Psoas muscle (tissue), 8 donors: ENCODE data around the gene HS2ST1. TPM values are rescaled to one million over a fixed set of nuclear protein-coding genes. Genes with fewer than 3 reads are reported as not detected.

Experiments
- ATAC-seq, 4 donors: fragments of 200-7000 bp; cut with Tn5 transposase; one replicate each; pipeline ENCODE4 v1.9.1; 2020; ENCODE audit warnings: moderate library complexity in 3 of 4, mild to moderate bottlenecking in 2 of 4
- DNase-seq, 2 donors: peaks; one replicate each; pipeline ENCODE4 v3.0.0-alpha.2; 2020
- H3K27ac ChIP-seq: fragments of 200-600 bp; one replicate; pipeline ENCODE4 v1.8.0; 2022
- H3K27me3 ChIP-seq, 3 donors: fragments of 200-600 bp in 1 of 3; one replicate each; pipeline versions ENCODE4 v1.6.1 to v1.8.0; 2013 to 2022; ENCODE audit warnings: low read length in 2 of 3, mild to moderate bottlenecking in 2 of 3, moderate library complexity in 1 of 3; ENCODE audit not compliant: insufficient read depth in 3 of 3
- H3K36me3 ChIP-seq, 2 donors: fragments of 200-600 bp in 1 of 2; one replicate each; pipeline versions ENCODE4 v1.6.1 to v1.8.0; 2013 to 2022; ENCODE audit warnings: low read depth in 1 of 2, mild to moderate bottlenecking in 1 of 2, moderate library complexity in 1 of 2; ENCODE audit not compliant: insufficient read depth in 1 of 2
- H3K4me1 ChIP-seq: fragments of 200-600 bp; one replicate; pipeline ENCODE4 v1.8.0; 2022
- H3K4me3 ChIP-seq: fragments of 200-600 bp; one replicate; pipeline ENCODE4 v1.8.0; 2022; ENCODE audit warnings: mild to moderate bottlenecking
- H3K9me3 ChIP-seq: fragments of 200-600 bp; one replicate; pipeline ENCODE4 v1.8.0; 2022
- WGBS, 3 donors: extraction: QIAGEN DNeasy Blood & Tissue Kit; methylation state at CpG; one replicate each; pipeline versions ENCODE4 v1.1.6 to v1.1.7; 2013; 5-methylcytosine and 5-hydroxymethylcytosine counted together
- intact Hi-C, 2 donors: fragments of 100-400 bp; cut with DNase I; formaldehyde crosslinking; loops; one replicate each; pipeline versions ENCODE4 v1.11.0 to v1.14.2; 2022
- polyA plus RNA-seq, 3 donors: library from polyadenylated mRNA; stranded (reverse); fragments of 200-250 nt; gene quantifications; one replicate each; pipeline ENCODE4 v1.2.3, GENCODE V29; 2013
- total RNA-seq, 4 donors: library from RNA; stranded (reverse); fragmentation: NEBNext Ultra II Directional in 2 of 4; extraction: Animal tissue kit (Norgen Biotek cat#: 25700) in 2 of 4; gene quantifications; one replicate each; pipeline versions ENCODE4 v1.2.1 to v1.2.4, GENCODE V29; 2021 to 2023
- TF ChIP-seq, protein P1 (sequence below): fragments of 200-600 bp; IDR thresholded peaks from one replicate; pipeline ENCODE4 v1.8.0; 2022; ENCODE audit warnings: antibody characterized with exemption
- donor health status: healthy with polysubstance abuse.
- donor health status: DM: no; HTN: no; CAD: no; lungs with moderate emphysema.
- donor health status: Bipolar disorder and iron deficiency.
- donor health status: healthy.
- donor health status: DM: yes; HTN: yes; CAD: no.
- donor health status: DM: no; HTN: no; CAD: no.
- donor health status: DM: no; HTN: no; CAD: no.
- donor health status: DM: yes; HTN: yes; CAD: no.

Gene HS2ST1
- total and polyA plus RNA-seq, 7 donors: 3.3 to 12.0 (median 8.1) TPM

DNA sequence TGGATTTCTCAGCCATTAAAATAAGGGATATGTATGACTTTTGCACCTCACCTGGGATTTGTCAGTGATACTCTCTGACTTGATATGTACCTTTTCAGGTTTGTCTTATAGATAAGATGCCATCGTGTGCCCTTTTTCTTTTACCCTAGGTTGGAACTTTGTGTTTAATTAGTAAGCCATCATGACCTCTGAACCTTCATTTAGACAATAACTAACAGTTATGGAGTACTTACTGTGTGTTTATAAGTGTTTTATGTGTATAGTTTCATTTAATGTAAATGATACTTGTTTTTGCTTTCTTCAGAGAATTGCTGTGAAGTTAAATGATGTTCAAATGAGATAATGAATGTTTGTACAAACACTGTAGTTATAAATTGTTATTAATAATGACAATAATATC, 14.4 kb downstream of the HS2ST1 start:
- 83 to 97% (median 87%) methylated on average over 1 of the region's 1 CpG for WGBS, 3 donors
- Histone ChIP-seq H3K27me3 (no peaks in the 10 kb centered on the region), H3K27ac (no peak overlapping the region), H3K4me1 (peaks cover 10% of the 10 kb centered on the region), H3K4me3 (no peak overlapping the region), H3K36me3 (no peaks in the 10 kb centered on the region), H3K9me3 (no peaks in the 10 kb centered on the region)
- ATAC-seq (no peak), DNase-seq (no peak)
- intact Hi-C loops: no loop called here
- TF ChIP-seq, protein P1, sequence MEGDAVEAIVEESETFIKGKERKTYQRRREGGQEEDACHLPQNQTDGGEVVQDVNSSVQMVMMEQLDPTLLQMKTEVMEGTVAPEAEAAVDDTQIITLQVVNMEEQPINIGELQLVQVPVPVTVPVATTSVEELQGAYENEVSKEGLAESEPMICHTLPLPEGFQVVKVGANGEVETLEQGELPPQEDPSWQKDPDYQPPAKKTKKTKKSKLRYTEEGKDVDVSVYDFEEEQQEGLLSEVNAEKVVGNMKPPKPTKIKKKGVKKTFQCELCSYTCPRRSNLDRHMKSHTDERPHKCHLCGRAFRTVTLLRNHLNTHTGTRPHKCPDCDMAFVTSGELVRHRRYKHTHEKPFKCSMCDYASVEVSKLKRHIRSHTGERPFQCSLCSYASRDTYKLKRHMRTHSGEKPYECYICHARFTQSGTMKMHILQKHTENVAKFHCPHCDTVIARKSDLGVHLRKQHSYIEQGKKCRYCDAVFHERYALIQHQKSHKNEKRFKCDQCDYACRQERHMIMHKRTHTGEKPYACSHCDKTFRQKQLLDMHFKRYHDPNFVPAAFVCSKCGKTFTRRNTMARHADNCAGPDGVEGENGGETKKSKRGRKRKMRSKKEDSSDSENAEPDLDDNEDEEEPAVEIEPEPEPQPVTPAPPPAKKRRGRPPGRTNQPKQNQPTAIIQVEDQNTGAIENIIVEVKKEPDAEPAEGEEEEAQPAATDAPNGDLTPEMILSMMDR: no peak

DNA sequence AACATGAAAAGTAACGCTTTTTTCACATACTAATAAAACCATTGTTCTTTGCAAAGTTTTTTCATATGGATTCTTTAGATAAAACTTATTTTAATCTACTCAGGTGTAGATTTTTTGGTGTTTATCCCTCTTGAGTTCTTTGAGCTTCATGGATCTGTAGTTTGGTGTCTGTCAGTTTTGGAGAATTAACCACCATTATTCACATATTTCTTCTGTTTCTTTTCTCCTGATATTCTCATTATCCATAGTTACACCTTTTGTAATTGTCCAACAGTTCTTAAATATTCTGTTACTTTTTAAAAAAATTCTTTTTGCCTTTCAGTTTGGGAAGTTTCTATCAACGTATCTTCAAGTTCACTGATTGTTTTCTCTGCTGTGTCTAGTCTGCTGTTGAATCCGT, 18.6 kb downstream of the HS2ST1 start:
- H3K36me3 ChIP-seq: no peaks in the 10 kb centered on the region
- ATAC-seq (no peak), DNase-seq (no peak)
- intact Hi-C loops: no loop called here
- no peak overlapping the region for H3K4me3 ChIP-seq
- TF ChIP-seq, protein P1: no peak
- WGBS, 3 donors: 95 to 99% (median 97%) methylated on average over 3 of the region's 3 CpGs
- no peaks in the 10 kb centered on the region for H3K9me3 ChIP-seq
- no peaks in the 10 kb centered on the region for H3K27me3 ChIP-seq
- H3K4me1 ChIP-seq: peaks cover 3% of the 10 kb centered on the region
- no peak overlapping the region for H3K27ac ChIP-seq

DNA sequence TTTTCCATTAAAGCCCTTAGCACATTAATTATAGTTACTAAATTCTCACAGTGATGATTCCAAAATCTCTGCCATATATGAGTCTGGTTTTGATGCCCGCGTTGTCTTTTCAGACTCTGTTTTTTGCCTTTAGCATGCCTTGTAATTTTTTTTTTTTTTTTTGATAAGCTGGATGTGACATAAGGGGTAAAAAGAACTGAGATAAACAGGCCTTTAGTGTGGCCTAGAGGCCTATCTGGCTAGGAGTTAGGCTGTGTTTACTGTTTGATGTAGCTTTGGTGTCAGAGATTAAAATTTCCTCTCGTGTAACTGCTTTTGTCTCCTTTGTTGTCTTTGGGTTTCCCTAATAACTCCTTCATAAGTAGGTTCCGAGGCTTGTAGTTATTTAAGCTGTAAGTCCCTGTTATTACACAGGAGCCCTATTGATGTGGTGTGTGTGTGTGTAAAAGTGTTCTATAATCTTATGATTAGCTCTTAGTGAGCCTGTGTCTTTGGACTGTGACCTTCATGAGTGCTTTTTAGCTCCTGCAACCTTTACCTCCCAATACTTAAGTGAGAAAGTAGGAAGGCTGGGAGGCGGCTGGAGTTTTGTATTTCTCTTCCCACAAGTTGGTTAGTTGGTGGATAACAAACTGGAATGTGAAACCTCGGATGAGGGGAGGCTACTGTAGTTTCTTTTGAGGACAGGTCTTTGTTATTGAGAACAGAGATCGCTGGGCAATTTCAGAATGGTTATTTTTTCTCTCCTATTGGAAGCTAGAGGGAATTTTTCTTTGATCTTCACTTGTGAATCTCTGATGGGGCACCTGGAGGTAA, 19.3 kb downstream of the HS2ST1 start:
- no peak overlapping the region for H3K27ac ChIP-seq
- no peaks in the 10 kb centered on the region for H3K27me3 ChIP-seq
- H3K4me3 ChIP-seq: no peak overlapping the region
- 80 to 88% (median 83%) methylated on average over 7 of the region's 7 CpGs for WGBS, 3 donors
- no peak for ATAC-seq
- H3K9me3 ChIP-seq: no peaks in the 10 kb centered on the region
- DNase-seq: no peak
- TF ChIP-seq, protein P1: no peak
- intact Hi-C loops: no loop called here
- H3K4me1 ChIP-seq: no peaks in the 10 kb centered on the region
- no peaks in the 10 kb centered on the region for H3K36me3 ChIP-seq

DNA sequence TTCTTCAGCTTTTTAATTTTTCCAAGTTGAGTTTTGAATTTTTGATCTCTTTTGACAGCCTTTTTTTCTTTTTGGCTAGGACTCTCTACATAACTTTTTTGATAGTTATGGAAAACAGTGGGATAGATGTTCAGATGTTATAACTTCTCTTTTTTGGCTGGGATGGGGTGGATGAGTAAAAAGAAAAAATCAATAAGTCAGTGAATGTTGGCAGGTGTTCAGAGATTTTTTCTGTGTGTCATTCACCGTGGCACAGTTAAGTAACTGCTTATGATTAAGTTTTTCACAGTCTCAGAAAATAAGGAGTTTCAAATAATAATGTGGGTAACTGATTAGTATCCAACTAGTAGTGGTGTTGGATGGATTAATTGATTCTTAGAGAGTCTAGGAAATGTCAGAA, 24.0 kb downstream of the HS2ST1 start:
- H3K36me3 ChIP-seq: no peaks in the 10 kb centered on the region
- no peak overlapping the region for H3K27ac ChIP-seq
- H3K4me3 ChIP-seq: no peak overlapping the region
- H3K27me3 ChIP-seq: no peaks in the 10 kb centered on the region
- H3K9me3 ChIP-seq: no peaks in the 10 kb centered on the region
- ATAC-seq: no peak
- intact Hi-C loops: no loop called here
- DNase-seq: no peak
- TF ChIP-seq, protein P1: no peak
- 27 to 49% (median 37%) methylated on average over 1 of the region's 1 CpG for WGBS, 3 donors
- peaks cover 5% of the 10 kb centered on the region for H3K4me1 ChIP-seq

DNA sequence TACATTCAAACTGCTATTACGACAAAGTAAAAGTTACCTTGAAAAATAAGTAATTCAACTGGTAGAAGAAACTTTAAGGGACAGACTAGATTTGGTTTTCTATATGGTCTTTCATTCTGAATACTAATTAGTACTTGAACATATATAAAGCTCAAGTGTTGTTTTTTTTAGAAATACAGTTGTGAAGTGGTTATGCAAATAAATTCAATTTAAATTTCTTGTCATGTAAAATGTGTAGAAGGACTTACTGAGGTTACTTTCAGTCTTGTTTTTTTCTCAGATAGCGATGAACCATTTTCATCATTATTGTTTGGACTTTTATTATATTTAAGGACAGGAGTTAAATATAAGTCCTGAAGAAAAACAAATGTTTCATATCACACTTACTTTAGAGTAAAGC, 24.4 kb downstream of the HS2ST1 start:
- WGBS, 3 donors: 94 to 100% (median 99%) methylated on average over 2 of the region's 2 CpGs
- Histone ChIP-seq H3K9me3 (no peaks in the 10 kb centered on the region), H3K27ac (no peak overlapping the region), H3K36me3 (no peaks in the 10 kb centered on the region), H3K4me1 (peaks cover 5% of the 10 kb centered on the region), H3K4me3 (no peak overlapping the region), H3K27me3 (no peaks in the 10 kb centered on the region)
- TF ChIP-seq, protein P1: no peak
- ATAC-seq: no peak
- intact Hi-C loops: no loop called here
- DNase-seq: no peak
